Activated naive CD8-positive, alpha-beta T cell treated with anti-CD3 and anti-CD28 coated beads, Interleukin-2, amount 50 U/mL, for 16 hours (primary cell): ENCODE data around the gene RYR3.
"Not testable (repeated sequence)": the region's sequence is repeated elsewhere in the genome, so short reads cannot be mapped to it uniquely, and the experiment has no call there.

Source experiments
- DNase-seq: peaks from one replicate; pipeline ENCODE4 v3.0.0-alpha.2; 2020; ENCODE audit warnings: low read depth, low spot score

The RYR3 gene

GRCh38 chr15:33577911-33578310, 267.1 kb downstream of the RYR3 start:
- DNase-seq = not testable (repeated sequence)

- DNase-seq = no peak
These were observed 269.8 kb downstream of the RYR3 start for GRCh38 chr15:33580526-33580925.

- no peak for DNase-seq
These were observed 270.3 kb downstream of the RYR3 start for GRCh38 chr15:33581032-33581431.

GRCh38 chr15:33584797-33585196, 274.0 kb downstream of the RYR3 start:
- DNase-seq = no peak

- no peak for DNase-seq
These were observed 276.3 kb downstream of the RYR3 start for GRCh38 chr15:33586786-33587697.

- DNase-seq = no peak
These were observed 277.0 kb downstream of the RYR3 start for GRCh38 chr15:33587773-33588172.

- DNase-seq = no peak
These were observed 282.1 kb downstream of the RYR3 start for GRCh38 chr15:33592864-33593263.

- not testable (repeated sequence) for DNase-seq
These were observed 287.6 kb downstream of the RYR3 start for GRCh38 chr15:33598382-33598781.

- DNase-seq = no peak
These were observed 289.4 kb downstream of the RYR3 start for GRCh38 chr15:33600212-33600611.

GRCh38 chr15:33601461-33601860, 290.7 kb downstream of the RYR3 start:
- DNase-seq = no peak

GRCh38 chr15:33608714-33609113, 297.9 kb downstream of the RYR3 start:
- DNase-seq = no peak

GRCh38 chr15:33612721-33613304, 302.0 kb downstream of the RYR3 start:
- no peak for DNase-seq

GRCh38 chr15:33616475-33616874, 305.7 kb downstream of the RYR3 start:
- no peak for DNase-seq

GRCh38 chr15:33618350-33618749, 307.6 kb downstream of the RYR3 start:
- DNase-seq = no peak

- no peak for DNase-seq
These were observed 310.4 kb downstream of the RYR3 start for GRCh38 chr15:33621141-33621540.

- no peak for DNase-seq
These were observed 312.2 kb downstream of the RYR3 start for GRCh38 chr15:33623010-33623409.

- DNase-seq = no peak
These were observed 313.7 kb downstream of the RYR3 start for GRCh38 chr15:33624439-33624838.

GRCh38 chr15:33629647-33630046, 318.9 kb downstream of the RYR3 start:
- DNase-seq = no peak

- no peak for DNase-seq
These were observed 325.5 kb downstream of the RYR3 start for GRCh38 chr15:33636234-33636633.

- no peak for DNase-seq
These were observed 326.2 kb downstream of the RYR3 start for GRCh38 chr15:33636958-33637357.

- DNase-seq = no peak
These were observed 327.7 kb downstream of the RYR3 start for GRCh38 chr15:33638453-33638852.

- no peak for DNase-seq
These were observed 328.3 kb downstream of the RYR3 start for GRCh38 chr15:33639051-33639450.

- no peak for DNase-seq
These were observed 328.7 kb downstream of the RYR3 start for GRCh38 chr15:33639456-33639855.
